Hematopoietic multipotent progenitor cell treated with erythropoietin and hydrocortisone succinate and interleukin-3 and kit ligand, for 15 days (in vitro differentiated cells): Measurements from ENCODE around the gene TTC28.
"Not testable (repeated sequence)": the region's sequence is repeated elsewhere in the genome, so short reads cannot be mapped to it uniquely, and the experiment has no call there.

Experiments
- DNase-seq: peaks from one replicate; pipeline ENCODE4 v3.0.0-alpha.2; 2015; ENCODE audit warnings: low spot score

TTC28 gene

GRCh38 chr22:28601915-28602314 lies 77.7 kb downstream of the TTC28 start:
- no peak for DNase-seq

- peak; percentile 69 for DNase-seq
Measured at GRCh38 chr22:28600546-28601143, 79.0 kb downstream of the TTC28 start.

- DNase-seq: no peak
Measured at GRCh38 chr22:28599693-28600092, 79.9 kb downstream of the TTC28 start.

- DNase-seq: no peak
Measured at GRCh38 chr22:28597665-28598064, 82.0 kb downstream of the TTC28 start.

GRCh38 chr22:28594797-28595462 lies 84.7 kb downstream of the TTC28 start:
- peak; percentile 51 for DNase-seq

GRCh38 chr22:28594076-28594796 lies 85.4 kb downstream of the TTC28 start:
- DNase-seq: no peak

DNA sequence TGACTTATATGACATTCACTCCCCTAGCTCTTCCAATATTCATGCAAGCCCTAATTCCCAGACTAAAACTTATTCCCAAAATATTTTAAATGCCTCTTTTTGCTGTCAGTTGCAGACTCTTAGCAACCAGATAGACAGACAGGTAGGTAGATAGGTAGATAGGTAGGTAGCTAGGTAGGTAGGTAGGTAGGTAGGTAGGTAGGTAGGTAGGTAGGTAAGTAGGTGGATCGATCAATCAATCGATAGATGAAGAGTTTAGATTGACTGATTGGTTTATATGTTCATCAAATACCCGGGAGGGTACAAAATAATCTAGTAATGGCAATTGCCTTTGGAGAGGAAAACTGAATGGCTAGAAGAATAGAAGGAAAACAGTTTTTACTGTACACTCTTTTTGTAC lies 86.3 kb downstream of the TTC28 start:
- DNase-seq: no peak

DNA sequence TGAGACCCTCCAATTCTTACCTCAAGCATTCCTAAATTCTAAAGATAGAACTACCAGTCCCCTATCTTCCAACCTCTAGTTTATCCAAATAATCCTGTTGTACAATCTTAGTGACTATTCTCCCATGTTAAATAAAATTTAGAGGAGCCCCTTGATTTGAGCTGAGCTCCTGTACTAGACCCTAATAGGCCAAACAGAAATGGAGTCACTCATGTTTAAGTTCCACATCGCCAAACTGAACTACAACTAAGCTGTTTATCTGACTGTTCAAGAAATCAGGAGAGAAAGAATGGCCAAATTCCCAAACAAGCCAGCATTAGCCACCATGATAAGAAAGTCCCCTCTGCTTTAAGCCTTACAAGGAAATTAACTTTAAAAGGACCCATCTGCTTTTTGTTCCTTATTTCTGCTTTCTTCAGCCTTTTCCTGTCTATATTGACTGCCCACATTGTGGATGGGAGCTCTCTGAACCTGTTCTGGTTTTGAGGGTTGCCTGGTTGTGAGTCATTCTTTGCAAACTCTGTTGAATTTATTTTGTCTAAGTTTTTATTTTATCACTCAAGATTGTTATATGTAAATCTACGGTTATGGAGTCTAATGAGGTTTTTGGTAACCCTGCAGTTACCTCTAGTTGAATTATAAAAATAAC lies 90.4 kb downstream of the TTC28 start:
- no peak for DNase-seq

DNA sequence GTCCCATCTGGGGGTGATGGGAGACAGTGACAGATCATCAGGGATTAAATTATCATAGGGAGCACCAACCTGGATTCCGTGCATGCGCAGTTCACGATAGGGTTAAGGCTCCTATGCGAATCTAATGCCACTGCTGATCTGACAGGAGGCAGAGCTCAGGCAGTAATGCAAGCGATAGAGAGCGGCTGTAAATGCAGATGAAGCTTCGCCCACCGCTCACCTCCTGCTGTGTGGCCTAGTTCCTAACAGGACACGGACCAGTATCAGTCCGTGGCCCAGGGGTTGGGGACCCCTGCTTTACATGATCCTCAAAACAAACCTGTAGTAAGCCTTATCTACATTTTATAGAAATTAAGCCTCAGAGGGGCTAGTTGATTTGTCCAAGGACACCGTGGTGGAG lies 94.3 kb downstream of the TTC28 start:
- no peak for DNase-seq

GRCh38 chr22:28582806-28583205 lies 96.8 kb downstream of the TTC28 start:
- no peak for DNase-seq

DNA sequence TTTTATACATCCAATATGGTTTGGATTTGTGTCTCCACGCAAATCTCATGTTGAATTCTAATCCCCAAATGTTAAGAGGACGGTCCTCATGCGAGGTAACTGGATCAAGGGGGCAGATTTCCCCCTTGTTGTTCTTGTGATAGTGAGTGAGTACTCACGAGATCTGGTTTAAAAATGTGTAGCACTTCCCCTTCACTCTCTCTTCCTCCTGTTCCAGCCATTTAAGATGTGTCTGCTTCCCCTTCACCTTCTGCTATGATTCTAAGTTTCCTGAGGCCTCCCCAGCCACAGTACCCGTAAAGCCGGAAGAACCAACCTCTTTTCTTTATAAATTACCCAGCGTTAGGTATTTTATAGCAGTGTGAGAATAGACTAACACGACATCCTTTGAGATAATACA lies 98.6 kb downstream of the TTC28 start:
- no peak for DNase-seq

- no peak for DNase-seq
Measured at GRCh38 chr22:28576162-28576561, 103.5 kb downstream of the TTC28 start.

GRCh38 chr22:28574159-28574788 lies 105.4 kb downstream of the TTC28 start:
- no peak for DNase-seq

GRCh38 chr22:28570696-28571373 lies 108.8 kb downstream of the TTC28 start:
- no peak for DNase-seq

GRCh38 chr22:28568974-28569373 lies 110.7 kb downstream of the TTC28 start:
- DNase-seq: not testable (repeated sequence)

DNA sequence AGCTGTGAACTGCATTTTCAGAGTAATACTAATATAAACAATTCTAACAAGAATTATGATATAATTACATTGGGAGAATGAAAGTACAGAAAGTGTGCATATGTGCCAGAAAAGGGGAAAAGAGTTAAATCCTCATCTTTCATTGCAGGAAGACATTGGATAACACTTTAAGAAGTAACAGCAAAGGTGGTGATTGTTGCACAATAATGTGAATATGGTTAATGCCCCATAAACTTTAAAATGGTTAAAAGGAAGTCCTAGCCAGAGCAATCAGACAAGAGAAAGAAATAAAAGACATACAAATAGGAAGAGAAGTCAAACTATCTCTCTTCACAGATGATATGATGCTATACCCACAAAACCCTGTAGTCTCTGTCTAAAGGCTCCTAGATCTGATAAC lies 111.5 kb downstream of the TTC28 start:
- DNase-seq: no peak

GRCh38 chr22:28566920-28567499 lies 112.6 kb downstream of the TTC28 start:
- DNase-seq: not testable (repeated sequence)

- no peak for DNase-seq
Measured at GRCh38 chr22:28563636-28564035, 116.0 kb downstream of the TTC28 start.

DNA sequence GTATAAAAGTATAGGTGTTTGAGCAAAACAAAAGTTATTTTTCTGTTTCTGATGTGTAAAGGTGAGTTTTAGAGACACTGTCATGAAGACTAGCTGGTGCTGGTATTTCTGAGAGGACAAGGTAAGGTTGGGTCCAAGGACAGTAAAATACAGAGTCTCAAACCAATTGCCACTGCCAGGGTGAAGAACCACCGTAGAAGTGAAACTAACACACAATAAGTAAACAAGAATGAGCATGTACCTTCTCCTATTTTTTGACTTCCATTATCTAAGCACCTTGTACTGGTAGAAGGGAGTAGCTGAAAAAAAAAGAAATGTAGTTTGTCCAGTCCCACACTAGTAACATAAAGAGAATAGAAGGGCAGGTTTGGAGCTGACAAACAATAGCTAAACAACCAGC lies 117.3 kb downstream of the TTC28 start:
- DNase-seq: no peak

DNA sequence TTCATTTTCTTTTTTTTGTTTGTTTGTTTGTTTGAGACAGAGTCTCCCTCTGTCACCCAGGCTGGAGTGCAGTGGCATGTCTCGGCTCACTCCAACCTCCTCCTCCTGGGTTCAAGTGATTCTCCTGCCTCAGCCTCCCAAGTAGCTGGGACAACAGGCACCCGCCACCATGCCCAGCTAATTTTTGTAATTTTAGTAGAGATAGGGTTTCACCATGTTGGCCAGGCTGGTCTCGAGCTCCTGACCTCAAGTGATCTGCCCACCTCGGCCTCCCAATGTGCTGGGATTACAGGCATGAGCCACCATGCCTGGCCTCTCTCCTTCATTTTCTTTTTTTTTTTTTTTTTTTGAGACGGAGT lies 118.9 kb downstream of the TTC28 start:
- DNase-seq: not testable (repeated sequence)

GRCh38 chr22:28560046-28560742 lies 119.4 kb downstream of the TTC28 start:
- peak; percentile 16 for DNase-seq
